Kidney (tissue), 14 donors: Measurements from ENCODE around the gene KIF26B. TPM values are rescaled to one million over a fixed set of nuclear protein-coding genes. Genes with fewer than 3 reads are reported as not detected.

Source experiments
- DNase-seq, 5 donors: peaks; one replicate each; pipeline ENCODE4 v3.0.0-alpha.2; 2013 to 2020
- FAIRE-seq: peaks from 2 replicates; lab custom pipeline; 2012; peaks lifted over from hg19 to GRCh38; lab: Jason Lieb, UNC
- H3K27ac ChIP-seq, 2 donors: one replicate each; pipeline ENCODE4 v1.7.0; 2013; ENCODE audit warnings: low read depth in 2 of 2, low read length in 2 of 2, inconsistent platforms in 1 of 2
- H3K27me3 ChIP-seq: one replicate; pipeline ENCODE4 v1.7.1; 2013; ENCODE audit warnings: low read length, inconsistent platforms; ENCODE audit not compliant: control insufficient read depth, insufficient read depth
- H3K36me3 ChIP-seq, 3 donors: one replicate each; pipeline versions ENCODE4 v1.7.0 to v1.7.1; 2013; ENCODE audit warnings: low read length in 3 of 3, control low read depth in 1 of 3, inconsistent platforms in 1 of 3; ENCODE audit not compliant: insufficient read depth in 3 of 3, control insufficient read depth in 2 of 3
- H3K4me1 ChIP-seq, 3 donors: one replicate each; pipeline versions ENCODE4 v1.7.0 to v1.7.1; 2013; ENCODE audit warnings: low read length in 3 of 3, inconsistent platforms in 1 of 3, low read depth in 1 of 3; ENCODE audit not compliant: control insufficient read depth in 2 of 3, insufficient read depth in 2 of 3
- H3K4me3 ChIP-seq, 3 donors: one replicate each; pipeline versions ENCODE4 v1.7.0 to v1.8.1; 2013; ENCODE audit warnings: low read length in 3 of 3, control low read depth in 1 of 3, inconsistent platforms in 1 of 3
- H3K9ac ChIP-seq, 3 donors: one replicate each; pipeline versions ENCODE4 v1.7.0 to v1.7.1; 2013; ENCODE audit warnings: low read length in 3 of 3, control low read depth in 1 of 3, inconsistent platforms in 1 of 3
- H3K9me3 ChIP-seq, 3 donors: one replicate each; pipeline versions ENCODE4 v1.7.0 to v1.7.1; 2013; ENCODE audit warnings: low read length in 3 of 3, control low read depth in 1 of 3, inconsistent platforms in 1 of 3; ENCODE audit not compliant: control insufficient read depth in 2 of 3, insufficient read depth in 1 of 3
- intact Hi-C: fragments of 100-400 bp; cut with DNase I; formaldehyde crosslinking; loops from one replicate; pipeline ENCODE4 v1.11.1; 2022
- polyA plus RNA-seq: library from polyadenylated mRNA; stranded (reverse); fragments of 350-450 nt; fragmentation: Illumina TruSeq; extraction: RNeasy Lipid Tissue Mini Kit (QIAGEN cat#74804); gene quantifications from one replicate; pipeline ENCODE4 v1.2.3, GENCODE V29; 2014; ENCODE audit warnings: low read depth, low replicate concordance; ENCODE audit not compliant: insufficient read depth
- total RNA-seq: library from RNA; stranded (reverse); fragmentation: NEBNext Ultra II Directional; extraction: Animal tissue kit (Norgen Biotek cat#: 25700); gene quantifications from one replicate; pipeline ENCODE4 v1.2.1, GENCODE V29; 2021
- TF ChIP-seq, protein P1 (sequence below): IDR thresholded peaks from 3 replicates; pipeline ENCODE4 v1.5.1; 2012; ENCODE audit warnings: mild to moderate bottlenecking, moderate library complexity, borderline replicate concordance; ENCODE audit not compliant: insufficient read depth; ENCODE audit errors: extremely low read depth
- donor health status: control.
- donor health status: control.
- donor health status: control.
- donor health status: control.
- donor health status: control.
- donor health status: DM: yes; HTN: yes; CAD: no.
- donor health status: Normal renal cell carcinoma (clear cell type).

Gene KIF26B
- total and polyA plus RNA-seq, 2 donors from 2014 or later: 0.52 to 10.7 TPM

DNA sequence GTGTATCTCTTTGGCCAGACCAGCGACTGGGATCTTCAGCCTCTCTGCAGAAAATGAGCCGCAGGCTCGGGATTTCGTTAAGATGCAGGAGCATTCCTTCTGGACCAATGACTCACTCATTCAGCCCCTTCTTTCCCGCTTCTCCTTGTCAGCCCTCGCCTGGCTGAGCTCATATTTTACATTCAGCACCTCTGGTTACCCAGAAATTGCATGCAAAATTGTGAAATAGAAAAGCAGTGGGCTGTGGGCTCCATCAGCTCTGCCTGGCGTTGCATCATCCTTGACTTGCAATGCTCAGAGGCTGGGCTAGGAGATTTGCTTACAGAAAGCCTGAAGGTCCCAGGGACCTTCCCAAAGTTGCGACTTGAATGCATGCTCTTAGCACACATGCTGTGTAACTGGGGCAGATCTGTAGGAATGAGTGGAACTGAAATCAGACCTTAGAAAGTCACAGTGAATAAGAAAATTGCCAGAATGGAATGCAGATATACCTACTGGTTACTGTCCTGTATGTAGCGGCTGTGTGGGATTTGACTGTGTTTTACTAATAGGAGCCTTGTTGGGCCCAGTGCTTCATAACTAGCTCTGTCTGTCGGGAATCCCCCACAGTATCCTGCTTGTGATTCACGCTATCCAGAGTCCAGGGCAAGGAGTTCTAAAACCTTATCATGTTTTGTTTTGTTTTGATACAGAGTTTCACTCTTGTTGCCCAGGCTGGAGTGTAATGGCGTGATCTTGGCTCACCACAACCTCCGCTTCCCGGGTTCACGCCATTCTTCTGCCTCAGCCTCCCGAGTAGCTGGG, 444.8 kb downstream of the KIF26B start:
- intact Hi-C loops: no loop called here
- no peaks in the 10 kb centered on the region for H3K36me3 ChIP-seq
- H3K27ac ChIP-seq: no peak overlapping the region
- H3K9ac ChIP-seq: no peak overlapping the region
- H3K4me1 ChIP-seq: no peaks in the 10 kb centered on the region
- H3K9me3 ChIP-seq: no peaks in the 10 kb centered on the region
- no peaks in the 10 kb centered on the region for H3K27me3 ChIP-seq
- FAIRE-seq (no peak), DNase-seq (no peak)
- H3K4me3 ChIP-seq: no peak overlapping the region
- TF ChIP-seq, protein P1, sequence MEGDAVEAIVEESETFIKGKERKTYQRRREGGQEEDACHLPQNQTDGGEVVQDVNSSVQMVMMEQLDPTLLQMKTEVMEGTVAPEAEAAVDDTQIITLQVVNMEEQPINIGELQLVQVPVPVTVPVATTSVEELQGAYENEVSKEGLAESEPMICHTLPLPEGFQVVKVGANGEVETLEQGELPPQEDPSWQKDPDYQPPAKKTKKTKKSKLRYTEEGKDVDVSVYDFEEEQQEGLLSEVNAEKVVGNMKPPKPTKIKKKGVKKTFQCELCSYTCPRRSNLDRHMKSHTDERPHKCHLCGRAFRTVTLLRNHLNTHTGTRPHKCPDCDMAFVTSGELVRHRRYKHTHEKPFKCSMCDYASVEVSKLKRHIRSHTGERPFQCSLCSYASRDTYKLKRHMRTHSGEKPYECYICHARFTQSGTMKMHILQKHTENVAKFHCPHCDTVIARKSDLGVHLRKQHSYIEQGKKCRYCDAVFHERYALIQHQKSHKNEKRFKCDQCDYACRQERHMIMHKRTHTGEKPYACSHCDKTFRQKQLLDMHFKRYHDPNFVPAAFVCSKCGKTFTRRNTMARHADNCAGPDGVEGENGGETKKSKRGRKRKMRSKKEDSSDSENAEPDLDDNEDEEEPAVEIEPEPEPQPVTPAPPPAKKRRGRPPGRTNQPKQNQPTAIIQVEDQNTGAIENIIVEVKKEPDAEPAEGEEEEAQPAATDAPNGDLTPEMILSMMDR: no peak

DNA sequence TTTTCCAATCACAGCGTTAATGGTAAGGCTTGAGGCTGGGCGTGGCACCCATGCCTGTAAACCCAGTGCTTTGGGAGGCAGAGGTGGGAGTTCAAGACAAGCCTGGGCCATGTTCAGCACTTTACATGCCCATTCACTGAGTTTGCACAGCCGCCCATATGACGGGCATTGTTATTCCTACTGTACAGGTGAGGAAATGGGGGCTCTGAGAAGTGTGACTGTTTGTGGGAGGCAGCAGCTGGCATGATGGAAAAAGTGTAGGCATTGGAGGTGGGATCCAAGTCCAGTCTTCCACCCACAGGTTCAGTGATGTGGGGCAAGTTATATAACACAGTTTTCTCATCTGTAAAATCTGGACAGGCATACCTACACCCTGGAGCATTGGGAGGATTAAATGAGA, 445.9 kb downstream of the KIF26B start:
- Histone ChIP-seq H3K9me3 (no peaks in the 10 kb centered on the region), H3K27ac (no peak overlapping the region), H3K27me3 (no peaks in the 10 kb centered on the region), H3K4me3 (no peak overlapping the region), H3K36me3 (no peaks in the 10 kb centered on the region), H3K4me1 (peaks cover 0 to 8% (median 0%) of the 10 kb centered on the region in 3 donors), H3K9ac (no peak overlapping the region)
- TF ChIP-seq, protein P1: no peak
- FAIRE-seq (no peak), DNase-seq (no peak)
- intact Hi-C loops: no loop called here

DNA sequence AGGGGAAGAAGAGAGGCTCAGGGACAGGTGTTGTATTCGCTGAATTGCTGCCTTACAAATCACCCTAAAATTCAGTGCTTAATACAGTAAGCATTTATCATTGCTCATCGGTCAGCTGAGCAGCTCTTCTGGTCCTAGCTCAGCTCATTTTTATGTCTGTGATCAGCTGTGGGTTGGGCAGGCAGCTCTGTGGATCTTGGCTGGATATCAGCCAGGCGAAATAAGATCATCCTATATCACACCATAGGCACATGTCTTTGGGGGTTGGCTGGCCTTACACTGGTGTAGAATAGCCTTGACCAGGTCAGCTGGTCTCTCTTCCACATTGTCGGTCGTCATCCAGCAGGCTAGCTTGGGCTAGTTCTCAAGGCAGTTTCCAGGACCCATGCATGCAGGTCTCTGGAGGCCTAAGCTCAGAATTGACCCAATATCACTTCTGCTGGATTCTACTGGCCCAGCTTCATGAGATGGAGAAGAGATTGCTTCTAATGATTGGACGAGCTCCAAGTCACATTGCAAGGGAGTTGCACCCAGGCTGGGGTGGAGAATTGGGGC, 448.6 kb downstream of the KIF26B start:
- FAIRE-seq (no peak), DNase-seq (no peak)
- H3K27me3 ChIP-seq: no peaks in the 10 kb centered on the region
- H3K9me3 ChIP-seq: no peaks in the 10 kb centered on the region
- H3K4me1 ChIP-seq: peaks cover 0 to 8% (median 0%) of the 10 kb centered on the region in 3 donors
- intact Hi-C loops: no loop called here
- H3K4me3 ChIP-seq: no peak overlapping the region
- TF ChIP-seq, protein P1: no peak
- no peak overlapping the region for H3K9ac ChIP-seq
- H3K27ac ChIP-seq: no peak overlapping the region
- no peaks in the 10 kb centered on the region for H3K36me3 ChIP-seq
